T-helper 2 cell treated with Interferon-gamma antibody and Interleukin-4, amounts not matched to agents 100 ng/mL and 5 ng/mL, for 36 hours (primary cell): ENCODE measurements around the gene PKDCC. TPM values are rescaled to one million over a fixed set of nuclear protein-coding genes. Genes with fewer than 3 reads are reported as not detected.
"Not testable (repeated sequence)": the region's sequence is repeated elsewhere in the genome, so short reads cannot be mapped to it uniquely, and the experiment has no call there.

Experiments
- intact Hi-C: fragments of 100-400 bp; cut with micrococcal nuclease; formaldehyde crosslinking; loops from one replicate; pipeline ENCODE4 v1.15.1; 2023
- total RNA-seq: library from RNA; stranded (reverse); gene quantifications from 2 replicates; pipeline ENCODE4 v1.2.3, GENCODE V29; 2022

PKDCC gene
- total RNA-seq, 1 donor from 2014 or later, result 0.16 TPM

GRCh38 chr2:42063431-42064171, 15.8 kb downstream of the PKDCC start:
- intact Hi-C loops, result no loop called here

GRCh38 chr2:42064417-42064942, 16.7 kb downstream of the PKDCC start:
- intact Hi-C loops, result no loop called here

- intact Hi-C loops, result not testable (repeated sequence)
Observed at GRCh38 chr2:42065753-42066152, 17.9 kb downstream of the PKDCC start.

- intact Hi-C loops, result not testable (repeated sequence)
Observed at GRCh38 chr2:42067001-42067400, 19.2 kb downstream of the PKDCC start.

GRCh38 chr2:42067521-42067920, 19.7 kb downstream of the PKDCC start:
- intact Hi-C loops, result no loop called here

- intact Hi-C loops, result no loop called here
Observed at GRCh38 chr2:42068571-42069178, 20.9 kb downstream of the PKDCC start.

- intact Hi-C loops, result no loop called here
Observed at GRCh38 chr2:42069568-42069967, 21.7 kb downstream of the PKDCC start.

- intact Hi-C loops, result no loop called here
Observed at GRCh38 chr2:42071791-42072190, 24.0 kb downstream of the PKDCC start.

- intact Hi-C loops, result no loop called here
Observed at GRCh38 chr2:42072349-42073118, 24.7 kb downstream of the PKDCC start.

- intact Hi-C loops, result no loop called here
Observed at GRCh38 chr2:42073739-42074503, 26.1 kb downstream of the PKDCC start.

GRCh38 chr2:42074661-42075060, 26.8 kb downstream of the PKDCC start:
- intact Hi-C loops, result no loop called here

- intact Hi-C loops, result no loop called here
Observed at GRCh38 chr2:42076357-42077225, 28.8 kb downstream of the PKDCC start.

GRCh38 chr2:42077343-42077742, 29.5 kb downstream of the PKDCC start:
- intact Hi-C loops, result no loop called here

GRCh38 chr2:42079737-42080287, 32.0 kb downstream of the PKDCC start:
- intact Hi-C loops, result no loop called here

GRCh38 chr2:42081151-42081550, 33.3 kb downstream of the PKDCC start:
- intact Hi-C loops, result not testable (repeated sequence)

GRCh38 chr2:42082016-42082415, 34.2 kb downstream of the PKDCC start:
- intact Hi-C loops, result no loop called here

- intact Hi-C loops, result no loop called here
Observed at GRCh38 chr2:42084231-42084671, 36.4 kb downstream of the PKDCC start.

GRCh38 chr2:42085070-42085469, 37.2 kb downstream of the PKDCC start:
- intact Hi-C loops, result not testable (repeated sequence)

GRCh38 chr2:42085706-42086487, 38.1 kb downstream of the PKDCC start:
- intact Hi-C loops, result loop anchor here (1.0 kb wide), 2 partner anchors 217 to 246 kb away; no protein-coding TSS in a partner anchor
